Sigmoid colon (tissue), 4 donors: ENCODE results near the gene HIVEP1.

Experiments used
- CTCF ChIP-seq, 4 experiments: fragments of 450-650 bp in 3 of 4; fragments of 200-600 bp in 1 of 4; IDR thresholded peaks; one replicate each; pipeline ENCODE4 v1.5.1; 2016 to 2019; ENCODE audit warnings: antibody characterized with exemption in 4 of 4, mild to moderate bottlenecking in 3 of 4, moderate library complexity in 2 of 4
- POLR2A ChIP-seq, 2 donors: fragments of 450-650 bp; IDR thresholded peaks; one replicate each; pipeline ENCODE4 v1.6.1; 2016; ENCODE audit warnings: antibody characterized with exemption in 2 of 2, mild to moderate bottlenecking in 2 of 2, moderate library complexity in 2 of 2
- POLR2AphosphoS5 ChIP-seq, 4 donors: sonication (generic); formaldehyde crosslinking; IDR thresholded peaks; one replicate each; pipeline ENCODE4 v1.6.1; 2017; ENCODE audit warnings: antibody characterized with exemption in 4 of 4

DNA sequence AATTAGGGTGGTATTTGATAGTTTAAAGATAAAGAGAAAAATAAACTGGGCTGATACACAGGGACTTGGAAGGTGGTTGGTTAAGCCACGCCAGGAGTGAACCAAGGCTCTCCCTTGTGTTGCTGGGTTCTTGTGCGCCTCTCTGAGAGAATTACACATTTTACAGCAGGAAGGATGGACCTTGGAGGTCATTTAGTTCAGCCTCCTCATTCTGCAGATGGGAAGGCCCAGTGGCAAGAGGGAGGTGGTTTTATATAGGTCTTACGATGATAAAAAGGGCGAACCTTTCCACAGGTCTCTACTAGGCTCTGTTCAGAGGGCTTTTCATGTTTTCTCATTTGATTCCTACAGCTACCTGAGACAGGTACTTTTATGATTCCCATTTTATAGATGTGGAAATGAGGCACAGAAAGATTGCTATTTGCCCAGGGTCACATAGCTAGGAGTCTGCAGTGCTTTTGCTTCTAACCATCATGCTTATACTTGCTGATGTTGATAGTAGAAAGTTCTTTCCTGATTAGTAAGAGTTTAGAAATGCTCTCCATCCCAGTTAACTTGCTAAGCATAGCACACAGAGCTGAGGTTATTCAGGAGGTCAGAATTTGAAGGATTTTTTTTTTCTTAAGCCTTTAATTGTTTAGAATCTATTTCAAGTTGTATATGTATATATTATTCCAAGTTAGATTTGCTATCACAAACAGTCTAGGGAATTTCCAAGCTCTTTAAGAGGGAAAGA, 12.8 kb downstream of the HIVEP1 start:
- no peak for TF ChIP-seq CTCF (IDR thresholded peaks at IDR 0.05)
- TF ChIP-seq POLR2A (IDR thresholded peaks at IDR 0.05), result no peak
- TF ChIP-seq POLR2AphosphoS5 (IDR thresholded peaks at IDR 0.05), result no peak
